Left lobe of liver (tissue), 2 donors: ENCODE measurements around the gene PDCD4. TPM values are rescaled to one million over a fixed set of nuclear protein-coding genes. Genes with fewer than 3 reads are reported as not detected.

ENCODE experiments used
- ATAC-seq: fragments of 200-7000 bp; cut with Tn5 transposase; one replicate; pipeline ENCODE4 v1.9.1; 2020; ENCODE audit warnings: mild to moderate bottlenecking, moderate library complexity
- DNase-seq: peaks from one replicate; pipeline ENCODE4 v3.0.0-alpha.2; 2020; ENCODE audit warnings: low spot score
- total RNA-seq: library from RNA; stranded (reverse); gene quantifications from one replicate; pipeline ENCODE4 v1.2.1, GENCODE V29; 2021
- donor health status: DM: no; HTN: no; CAD: no; lungs with moderate emphysema.
- donor health status: DM: no; HTN: yes; CAD: no.

The PDCD4 gene
- total RNA-seq, 1 donor from 2014 or later = 30.3 TPM

DNA sequence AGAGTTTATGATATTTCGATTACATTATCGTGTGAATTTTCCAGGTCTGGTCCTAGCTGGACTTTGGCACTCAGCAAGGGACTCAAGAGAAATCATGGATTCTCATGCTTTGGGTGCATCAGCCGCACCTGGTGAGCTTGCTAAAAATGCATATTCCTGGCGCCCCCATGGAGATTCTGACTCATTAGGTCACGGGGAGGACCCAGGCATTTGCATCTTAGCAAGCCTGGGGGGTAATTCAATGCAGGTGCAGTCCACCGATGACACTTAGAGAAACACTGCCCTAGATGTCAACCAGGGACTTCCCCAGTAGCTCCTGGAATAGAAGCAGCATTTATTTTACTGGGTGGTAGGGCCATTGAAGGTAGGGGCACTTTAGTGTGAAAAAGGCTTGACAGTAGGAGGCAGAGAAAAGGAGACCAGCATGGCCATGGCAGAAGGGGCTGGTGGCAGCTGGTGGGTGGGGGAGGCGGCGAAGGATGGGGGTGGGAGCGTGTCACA is 29.9 kb upstream of the PDCD4 start:
- ATAC-seq = no peak
- DNase-seq = no peak

DNA sequence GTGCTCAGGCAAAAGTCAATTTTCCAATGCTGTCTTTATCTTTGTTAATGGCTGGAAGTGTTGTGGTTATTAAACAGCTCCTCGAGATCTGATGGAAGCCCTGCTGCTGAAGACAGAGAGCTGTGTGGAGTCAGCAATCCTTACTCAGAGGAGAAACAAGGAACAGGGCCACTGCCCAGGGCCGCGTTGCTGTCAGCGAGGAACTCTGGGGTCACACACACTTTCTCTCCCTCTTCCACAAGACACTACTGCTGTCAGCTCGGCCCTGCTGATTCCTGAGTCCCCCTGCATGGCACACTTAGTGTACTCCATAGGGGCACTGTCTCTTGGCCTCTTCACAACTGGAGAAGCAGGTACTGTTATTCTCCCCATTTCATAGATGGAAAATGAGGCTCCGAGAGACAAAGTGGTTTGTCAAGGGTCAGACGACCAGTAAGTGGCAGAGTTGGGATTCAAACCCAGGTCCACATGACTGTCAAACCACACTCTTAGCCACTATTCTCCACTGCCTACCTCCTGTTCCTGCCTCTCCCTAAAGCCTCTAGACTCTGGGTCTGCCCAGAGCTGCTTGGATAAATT is 29.3 kb upstream of the PDCD4 start:
- no peak for ATAC-seq
- DNase-seq = no peak

DNA sequence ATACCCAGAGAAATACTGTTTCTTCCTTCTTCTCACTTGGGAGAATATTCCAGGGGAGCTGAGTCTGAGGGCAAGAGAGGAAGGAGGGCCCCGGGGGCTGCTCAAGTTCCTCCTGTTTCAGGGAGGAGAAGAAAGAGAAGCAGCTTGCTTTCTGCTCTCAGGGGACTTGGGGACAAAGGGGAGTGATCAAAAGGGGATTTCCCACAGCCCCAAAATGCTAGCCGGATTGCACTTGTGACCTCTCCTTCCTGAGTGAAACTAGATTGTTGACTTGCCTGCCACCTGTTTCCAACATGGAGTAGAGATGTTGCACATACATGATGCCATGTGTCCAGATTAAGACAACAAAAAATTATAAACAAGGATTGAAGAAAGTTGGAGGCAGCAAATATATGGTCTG is 28.7 kb upstream of the PDCD4 start:
- ATAC-seq = no peak
- DNase-seq = no peak

DNA sequence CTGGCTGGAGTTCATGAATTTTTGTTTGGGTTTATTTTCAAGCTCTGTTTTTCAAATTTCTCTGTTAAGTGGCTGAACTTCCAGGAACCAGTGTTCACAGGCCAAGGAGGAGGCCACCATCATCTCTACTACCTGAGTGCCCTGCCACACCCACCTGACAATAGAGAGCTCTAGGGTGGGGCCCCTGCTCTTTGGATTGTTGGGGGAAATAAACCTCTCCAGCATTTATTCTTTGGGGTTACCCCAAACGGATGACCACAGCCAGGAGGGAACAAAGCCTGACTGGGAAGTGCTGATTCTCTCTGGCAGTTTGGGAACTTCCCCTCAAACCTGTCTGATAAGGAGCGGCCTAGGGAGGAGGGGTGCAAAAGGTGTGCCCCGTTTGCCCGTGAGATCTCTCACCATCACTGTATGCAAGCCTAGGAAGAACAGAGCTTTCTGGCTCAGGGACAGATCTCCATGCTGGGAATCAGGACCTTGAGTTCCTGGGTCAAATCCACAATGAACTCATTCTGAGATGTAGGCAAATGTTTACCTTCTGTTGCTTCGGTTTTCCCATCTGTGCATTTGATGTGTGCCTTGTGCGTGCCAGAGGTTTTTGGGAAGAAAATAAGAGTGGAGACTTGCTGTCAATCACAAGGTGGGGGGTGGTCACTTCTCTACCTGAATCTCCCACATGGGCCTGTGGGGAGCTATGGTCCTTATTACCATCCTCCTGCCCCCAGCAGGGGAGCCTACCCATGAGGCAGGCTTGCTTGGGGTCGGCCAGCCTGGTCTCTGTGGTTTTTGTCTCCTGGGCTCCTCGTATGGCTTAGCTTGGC is 27.7 kb upstream of the PDCD4 start:
- DNase-seq = no peak
- no peak for ATAC-seq

DNA sequence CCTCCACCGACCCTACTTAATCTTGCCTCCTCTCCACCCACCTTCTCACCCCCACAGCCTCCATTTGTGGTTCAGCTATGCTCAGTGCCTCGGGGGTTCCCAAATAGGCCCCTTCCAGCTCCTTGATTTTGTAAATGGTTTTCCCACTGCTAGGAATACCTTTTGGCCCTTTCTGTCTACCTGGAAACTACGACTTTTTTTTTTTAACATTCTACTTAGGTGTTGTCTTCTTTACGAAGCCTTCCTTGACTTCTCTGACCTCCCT is 27.2 kb upstream of the PDCD4 start:
- DNase-seq (no peak), ATAC-seq (no peak)

DNA sequence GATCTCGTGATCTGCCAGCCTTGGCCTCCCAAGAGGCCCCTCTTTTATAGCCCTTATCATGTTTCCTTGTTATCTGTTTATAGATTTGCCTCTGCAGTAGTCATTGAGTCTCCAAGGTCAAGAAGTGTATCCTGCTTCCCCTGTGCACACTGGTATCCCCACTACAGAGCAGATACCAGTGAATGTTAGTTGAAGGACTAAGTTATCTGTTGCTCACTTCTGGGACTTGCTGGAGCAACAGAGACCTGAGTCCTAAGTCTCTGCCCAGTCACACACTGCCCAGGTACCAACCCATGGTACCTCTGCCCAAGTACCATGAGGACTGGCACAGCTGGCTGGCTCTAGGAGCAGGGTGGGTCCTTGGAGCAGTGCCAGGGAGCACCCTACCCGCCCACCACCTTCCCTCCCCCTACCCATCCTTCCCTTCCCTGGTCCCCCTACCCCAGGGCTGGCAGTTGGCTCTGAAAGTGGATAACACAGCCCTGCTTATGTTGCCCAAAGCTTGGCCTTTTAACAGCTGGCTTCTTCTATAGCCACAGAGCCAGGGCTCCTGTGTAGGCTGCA is 26.5 kb upstream of the PDCD4 start:
- ATAC-seq = peak; percentile 6

DNA sequence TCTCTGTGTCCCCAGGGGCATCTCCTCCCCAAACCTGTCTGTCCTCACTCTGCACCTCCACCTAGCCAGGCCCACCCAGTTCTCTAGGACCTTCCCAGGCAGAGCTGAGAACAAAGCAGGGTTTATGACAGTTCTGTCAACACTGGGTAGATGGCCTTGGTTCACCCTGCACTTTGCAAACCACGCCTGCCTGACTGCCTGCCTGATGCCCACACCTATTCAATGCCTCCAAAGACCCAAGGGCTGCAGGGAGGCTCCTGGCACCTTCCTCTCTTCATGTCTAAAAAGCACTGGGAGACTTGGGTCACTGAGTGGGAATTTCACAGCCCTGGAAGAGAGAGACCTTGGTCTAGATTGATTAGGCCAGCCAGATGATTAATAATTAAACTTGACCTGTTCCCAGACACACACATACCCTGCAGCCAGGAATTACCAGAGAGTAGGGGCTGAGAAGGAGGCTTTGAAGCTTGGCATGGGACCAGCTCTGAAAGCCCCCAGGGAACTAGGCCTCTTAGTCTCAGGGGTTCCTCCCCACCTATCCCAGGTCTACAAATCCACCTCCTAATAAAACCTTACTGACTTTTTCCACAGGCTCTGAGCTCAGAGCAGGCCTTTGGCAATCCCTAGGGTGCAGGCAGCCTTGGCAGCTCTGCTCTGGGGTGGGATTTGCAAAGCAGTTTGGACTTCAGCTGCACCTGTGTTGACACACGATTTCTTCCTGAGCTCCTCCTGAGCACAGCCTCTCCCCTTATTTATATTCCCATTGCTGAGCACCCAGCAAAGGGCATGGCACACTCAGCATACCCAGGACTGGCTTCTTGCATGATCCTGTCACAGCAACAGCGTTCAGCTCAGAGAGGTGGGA is 25.7 kb upstream of the PDCD4 start:
- DNase-seq (peak; percentile 91), ATAC-seq (peak; percentile 84)

More for the DNA sequence above, 26.5 kb upstream of the PDCD4 start:
- no peak for DNase-seq

DNA sequence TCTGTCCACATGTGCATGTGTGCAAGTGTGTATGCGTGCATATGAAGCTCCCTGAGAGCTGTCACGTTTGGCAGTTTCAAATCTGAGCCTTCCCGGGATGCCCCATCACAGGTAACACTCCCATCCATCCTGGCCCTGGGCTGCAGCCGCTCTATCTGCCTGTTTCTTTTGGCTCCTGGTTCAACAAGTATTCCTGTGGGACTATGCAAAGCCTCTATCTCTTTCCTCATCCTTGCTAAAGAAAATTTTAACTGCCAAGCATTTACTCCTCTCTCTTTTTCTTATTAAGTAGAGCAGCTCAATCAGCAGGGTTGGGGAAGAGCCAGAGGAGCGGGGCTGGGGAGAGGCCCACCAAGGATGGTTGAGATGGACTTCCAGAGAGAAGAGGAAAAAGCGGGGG is 24.4 kb upstream of the PDCD4 start:
- no peak for ATAC-seq
- DNase-seq = no peak

DNA sequence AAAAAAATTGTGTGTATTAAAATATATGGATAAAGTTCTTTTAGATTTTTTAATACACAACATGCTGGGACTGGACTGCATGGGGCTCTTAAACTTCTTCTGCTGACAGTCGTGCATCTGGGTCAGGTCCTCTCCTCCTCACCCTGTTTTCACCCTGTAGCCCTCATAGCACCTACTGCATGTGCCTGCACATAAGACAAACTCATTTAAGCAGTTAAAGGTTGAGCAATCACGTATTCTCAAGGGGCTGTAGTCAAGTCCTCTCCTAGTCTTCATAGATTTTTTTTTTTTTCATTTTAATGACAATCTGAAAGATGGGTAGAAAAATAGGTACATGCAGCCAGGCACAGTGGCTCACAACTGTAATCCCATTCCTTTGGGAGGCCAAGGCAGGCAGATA is 23.6 kb upstream of the PDCD4 start:
- no peak for ATAC-seq
- no peak for DNase-seq

DNA sequence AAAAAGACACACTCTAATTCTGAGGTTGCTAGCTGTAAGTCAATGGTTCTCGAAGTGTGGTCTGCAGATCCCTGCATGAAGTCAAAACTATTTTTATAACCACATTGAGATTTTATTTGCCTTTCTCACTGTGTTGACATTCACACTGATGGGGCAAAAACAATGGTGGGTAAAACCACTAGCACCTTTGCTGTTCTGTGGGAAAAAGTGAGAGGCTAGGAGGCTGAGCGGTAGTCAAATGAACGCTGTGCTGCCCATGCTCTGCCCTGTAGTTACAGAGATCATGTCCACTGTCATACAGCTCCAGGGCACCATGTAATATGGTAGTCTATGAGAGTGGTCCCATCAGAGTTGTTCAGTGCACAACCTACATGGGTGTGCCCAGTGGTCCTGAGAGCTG is 21.6 kb upstream of the PDCD4 start:
- DNase-seq (no peak), ATAC-seq (no peak)

DNA sequence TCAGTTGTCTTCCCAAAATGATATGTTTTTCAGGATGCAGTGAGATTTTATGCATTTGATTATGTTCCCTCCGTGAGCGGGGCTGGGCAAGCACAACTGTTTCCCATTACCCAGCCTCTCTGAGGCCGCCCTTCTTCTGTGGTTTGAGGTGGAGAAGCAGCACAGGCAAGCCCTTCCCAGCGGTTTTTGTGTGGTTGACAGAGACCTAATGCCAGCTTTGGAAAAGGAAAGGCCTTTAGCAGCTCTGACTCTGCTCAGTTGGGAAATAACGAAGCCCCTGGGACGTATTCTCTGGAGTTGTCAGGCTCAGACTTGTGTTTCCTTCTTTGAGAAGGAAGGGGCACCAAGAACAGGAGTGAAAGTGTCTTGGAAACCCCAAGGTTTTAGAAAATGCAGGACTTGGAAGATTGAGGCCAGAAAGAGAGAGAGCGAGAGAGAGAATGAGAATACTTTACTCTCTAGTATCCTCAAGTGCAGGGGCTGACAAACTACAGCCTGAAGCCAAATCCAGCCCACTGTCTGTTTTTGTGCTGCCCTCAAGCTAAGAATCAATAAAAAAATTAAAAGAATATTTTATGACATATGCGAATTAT is 20.6 kb upstream of the PDCD4 start:
- DNase-seq (no peak), ATAC-seq (no peak)

DNA sequence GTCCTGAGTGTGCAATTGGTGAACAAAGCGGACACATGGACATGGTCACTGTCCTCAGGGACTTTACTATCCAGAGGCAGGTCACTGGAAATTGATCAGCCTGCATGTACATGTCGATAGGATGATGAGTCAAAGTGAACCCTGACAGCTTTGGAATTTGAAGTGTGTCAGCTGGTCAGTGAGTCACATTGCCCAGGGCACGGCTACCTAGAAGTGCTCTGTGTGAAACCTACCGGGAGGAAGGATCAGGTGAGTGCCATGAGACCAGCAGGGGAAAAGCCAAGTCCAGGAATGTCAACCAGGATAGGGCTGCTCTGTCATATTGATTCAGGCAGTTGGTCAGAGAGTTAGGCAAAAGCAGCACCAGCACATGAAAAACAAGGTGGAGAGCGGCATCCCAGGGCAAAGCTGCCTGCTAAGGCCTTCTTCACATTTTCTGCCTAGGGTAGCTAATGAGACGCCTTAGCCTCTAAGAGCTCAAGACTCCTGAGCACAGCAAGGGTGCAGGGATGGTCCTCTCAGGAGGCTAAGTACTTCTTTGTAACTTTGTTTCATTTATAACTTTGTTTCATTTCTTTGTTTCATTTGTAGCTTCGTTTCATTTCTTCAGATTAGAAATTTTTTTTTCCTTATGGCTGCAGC is 19.4 kb upstream of the PDCD4 start:
- peak; percentile 84 for DNase-seq
- peak; percentile 91 for ATAC-seq

DNA sequence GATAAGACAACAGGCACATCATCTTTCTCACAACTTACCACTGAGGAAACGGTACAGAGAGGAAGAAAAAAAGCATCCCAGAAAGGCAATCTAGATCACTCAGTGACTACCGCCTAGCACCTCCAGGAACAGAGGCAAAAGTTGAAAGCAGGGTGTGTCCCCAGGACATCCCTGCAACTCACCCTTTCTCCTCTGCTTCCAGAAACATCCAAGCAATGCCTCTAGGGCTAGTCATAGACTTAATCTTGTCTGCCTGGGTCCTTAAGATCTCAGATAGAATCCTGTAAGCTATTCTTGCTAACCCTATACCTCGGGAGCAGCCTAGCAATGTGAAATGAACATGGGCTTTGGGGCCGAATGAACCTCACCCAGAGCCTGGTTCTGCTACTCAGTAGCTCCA is 18.8 kb upstream of the PDCD4 start:
- DNase-seq (no peak), ATAC-seq (no peak)

DNA sequence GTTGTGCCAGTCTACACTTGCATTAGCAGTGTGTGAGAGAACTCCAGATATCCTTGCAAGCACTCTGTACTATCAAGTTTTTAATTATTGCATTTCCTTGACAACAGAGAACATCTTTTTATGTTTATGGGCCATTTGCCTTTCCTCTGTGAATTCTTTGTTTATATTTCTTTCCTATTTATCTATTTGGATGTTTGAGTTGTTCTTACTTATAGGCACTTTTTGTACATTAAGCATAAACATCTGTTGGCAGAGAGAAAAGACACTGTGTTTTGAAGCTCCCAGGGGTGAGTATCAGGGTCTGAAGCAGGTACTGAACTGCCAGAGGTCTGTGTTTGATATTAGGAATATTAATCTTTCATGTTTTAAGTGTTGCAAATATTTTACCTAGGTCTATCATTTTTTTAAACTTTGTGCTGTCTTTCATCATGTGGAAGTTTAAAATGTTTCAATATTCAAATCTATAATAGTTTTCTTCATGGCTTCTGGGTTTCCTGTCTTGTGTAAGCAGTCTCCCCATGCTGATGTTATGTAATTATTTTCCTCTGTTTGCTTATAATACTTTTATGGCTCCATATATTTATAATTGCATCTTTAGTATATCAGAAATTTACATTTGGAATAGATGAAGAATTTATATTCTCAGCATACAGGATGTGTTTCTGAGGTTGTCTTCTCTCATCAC is 17.7 kb upstream of the PDCD4 start:
- ATAC-seq = no peak
- DNase-seq = no peak

DNA sequence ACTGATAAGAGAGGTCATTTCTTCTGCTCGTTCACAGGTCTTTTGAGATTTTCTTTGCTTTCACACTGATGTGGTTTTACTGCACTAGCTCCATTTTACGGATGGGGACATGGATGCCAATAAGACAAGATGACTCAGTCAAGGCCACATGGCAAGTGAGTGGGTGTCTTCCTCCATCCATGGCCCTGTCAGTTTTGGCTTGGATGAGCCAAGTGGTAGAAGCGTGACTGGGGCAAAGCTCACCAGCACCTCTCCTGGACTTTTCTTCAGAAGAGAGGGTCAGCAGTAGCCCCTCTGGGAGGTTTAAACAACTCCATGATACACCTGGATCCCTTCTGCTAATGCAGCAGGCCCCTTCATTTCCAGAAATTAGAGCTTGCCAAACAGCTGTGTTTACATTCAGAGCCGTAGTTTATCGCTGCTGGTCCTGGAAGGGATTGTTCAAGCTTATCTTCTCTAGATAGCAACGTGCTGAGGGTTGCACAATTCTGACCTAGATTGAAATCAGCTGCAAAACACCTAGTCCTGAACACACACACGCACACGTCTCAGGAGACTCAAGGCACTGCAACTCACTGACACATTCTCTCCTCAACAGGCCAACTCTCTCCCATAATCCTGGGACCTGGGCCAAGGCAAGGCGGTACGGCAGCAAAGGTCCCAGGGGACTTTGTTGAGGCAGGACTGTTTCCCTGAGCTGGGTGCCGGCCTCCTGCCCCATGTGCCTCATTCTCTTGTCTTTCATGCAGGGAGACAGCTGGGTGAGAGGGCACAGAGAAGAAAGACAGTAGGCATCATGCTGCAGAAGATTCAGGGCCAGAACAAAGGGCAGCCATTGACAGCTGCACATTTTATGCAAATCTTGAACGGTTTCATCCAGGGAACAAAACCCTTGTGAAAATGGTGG is 14.2 kb upstream of the PDCD4 start:
- ATAC-seq (peak; percentile 89), DNase-seq (peak; percentile 82)

DNA sequence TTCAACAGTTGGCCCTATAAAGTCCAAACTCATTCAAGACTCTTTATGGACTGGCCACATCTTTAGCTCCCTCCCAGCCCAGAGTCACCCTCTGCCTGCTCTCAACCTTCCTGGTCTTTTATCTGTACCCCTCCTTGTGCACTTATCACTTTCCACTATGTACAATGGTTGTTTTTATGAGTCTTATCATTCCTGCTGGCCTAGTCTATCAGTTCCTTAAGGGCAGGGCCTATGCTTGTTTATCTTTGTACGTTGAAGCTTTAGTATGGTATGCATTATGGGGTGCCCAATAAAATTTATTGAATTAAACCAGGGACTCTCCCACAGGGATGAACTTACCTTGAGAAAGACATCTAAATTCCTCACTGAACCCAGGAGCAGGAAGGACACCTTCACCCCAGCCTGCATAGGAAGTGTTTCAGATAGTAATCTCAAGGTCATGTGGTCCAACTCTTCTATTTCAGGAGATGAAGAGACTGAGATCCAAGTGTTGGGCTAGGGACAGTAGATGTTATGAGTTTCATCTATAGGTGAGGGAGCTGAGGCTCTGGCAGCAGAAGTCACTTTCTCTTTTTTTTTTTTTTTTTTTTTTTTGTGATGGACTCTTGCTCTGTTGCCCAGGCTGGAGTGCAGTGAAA is 13.3 kb upstream of the PDCD4 start:
- DNase-seq (no peak), ATAC-seq (peak; percentile 5)

DNA sequence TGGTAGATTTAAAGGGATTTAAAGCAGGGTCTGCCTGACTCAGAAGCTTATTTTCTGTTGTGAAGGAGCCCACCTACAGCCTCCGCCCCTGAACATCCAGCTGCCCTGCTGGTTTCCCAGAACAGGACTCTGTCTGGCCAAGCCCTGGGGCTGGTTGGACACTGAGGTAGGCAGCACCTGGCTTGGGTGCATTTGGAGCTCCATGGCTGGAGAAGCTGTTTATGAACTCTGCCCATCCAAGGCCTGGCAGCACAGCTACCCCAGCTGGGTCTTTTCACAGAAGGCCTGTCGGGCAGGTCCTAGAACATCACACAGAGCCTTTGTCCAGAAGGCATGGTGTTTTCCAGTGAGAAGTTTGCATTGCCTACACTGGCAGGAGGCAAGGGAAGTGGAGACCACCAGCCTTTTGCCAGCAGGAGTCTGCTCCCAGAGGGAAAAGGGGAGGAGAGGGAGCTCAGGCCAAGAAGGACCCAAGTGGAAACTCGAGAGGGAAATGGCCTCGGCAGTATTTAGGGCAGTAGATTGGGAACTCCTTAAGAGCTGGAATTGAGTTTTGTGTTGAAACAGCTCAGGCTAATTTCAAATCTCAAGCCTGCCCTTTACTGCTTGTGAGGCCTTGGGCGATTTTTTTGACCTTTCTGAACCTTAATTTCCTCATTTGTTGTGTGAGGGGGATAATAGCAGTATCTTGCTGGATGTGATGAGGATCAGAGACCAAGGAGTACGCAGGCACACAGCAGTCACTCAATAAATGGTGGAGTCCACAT is 12.3 kb upstream of the PDCD4 start:
- DNase-seq = no peak
- no peak for ATAC-seq

DNA sequence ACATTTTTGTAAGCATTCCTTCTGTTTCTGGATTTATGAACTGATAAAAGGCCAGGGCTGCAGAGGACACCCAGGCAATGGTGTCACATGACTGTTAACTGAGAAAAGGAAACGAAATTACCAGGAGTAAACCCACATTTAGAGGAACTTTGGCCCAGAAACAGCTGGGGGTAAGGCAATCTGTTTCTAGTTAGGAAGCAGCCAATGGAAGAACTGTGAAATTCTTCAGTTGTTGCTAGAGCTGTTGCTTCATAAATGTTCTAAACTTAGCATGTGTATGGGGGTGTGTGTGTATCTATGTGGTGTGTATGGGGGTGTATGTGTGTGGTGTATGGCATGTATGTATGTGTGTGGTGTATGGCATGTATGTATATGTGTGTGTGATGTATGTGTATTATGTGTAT is 11.8 kb upstream of the PDCD4 start:
- ATAC-seq = peak; percentile 24
- DNase-seq = no peak
